Activated CD8-positive, alpha-beta memory T cell treated with anti-CD3 and anti-CD28 coated beads, Interleukin-2, amount 10 ng/mL, durations not matched to agents 7 days and 5 days (primary cell): ENCODE measurements around the gene MAL. TPM values are rescaled to one million over a fixed set of nuclear protein-coding genes. Genes with fewer than 3 reads are reported as not detected.

Experiments used
- ATAC-seq: fragments of 150-1000 bp; cut with Tn5 transposase; one replicate; pipeline ENCODE4 v1.10.0; 2021; ENCODE audit warnings: moderate library complexity
- CTCF ChIA-PET: fragments of 350-600 bp; sonication (Branson Sonifier 250); formaldehyde crosslinking; loops from one replicate; lab custom pipeline; 2021; ENCODE audit warnings: antibody characterized with exemption; lab: Charles Lee
- DNase-seq: peaks from one replicate; pipeline ENCODE4 v3.0.0-alpha.2; 2020
- H3K27ac Mint-ChIP-seq: one replicate; pipeline ENCODE4 v1.8.0; 2021; ENCODE audit warnings: mild to moderate bottlenecking, mixed read lengths
- H3K27me3 Mint-ChIP-seq: one replicate; pipeline ENCODE4 v1.8.0; 2021; ENCODE audit warnings: mixed read lengths
- H3K36me3 Mint-ChIP-seq: one replicate; pipeline ENCODE4 v1.8.0; 2021; ENCODE audit warnings: mild to moderate bottlenecking, mixed read lengths
- H3K4me1 Mint-ChIP-seq: one replicate; pipeline ENCODE4 v1.8.0; 2021; ENCODE audit warnings: mixed read lengths
- H3K4me3 Mint-ChIP-seq: one replicate; pipeline ENCODE4 v1.8.0; 2021; ENCODE audit warnings: mild to moderate bottlenecking, moderate library complexity, mixed read lengths
- H3K9me3 Mint-ChIP-seq: one replicate; pipeline ENCODE4 v1.8.0; 2022; ENCODE audit warnings: low read depth, mixed read lengths
- total RNA-seq, 2 experiments: library from RNA; stranded (reverse); gene quantifications; one replicate each; pipeline ENCODE4 v1.2.3, GENCODE V29; 2021

MAL gene
- total RNA-seq, 2 experiments from 2014 or later = 54.6 to 178 TPM

DNA sequence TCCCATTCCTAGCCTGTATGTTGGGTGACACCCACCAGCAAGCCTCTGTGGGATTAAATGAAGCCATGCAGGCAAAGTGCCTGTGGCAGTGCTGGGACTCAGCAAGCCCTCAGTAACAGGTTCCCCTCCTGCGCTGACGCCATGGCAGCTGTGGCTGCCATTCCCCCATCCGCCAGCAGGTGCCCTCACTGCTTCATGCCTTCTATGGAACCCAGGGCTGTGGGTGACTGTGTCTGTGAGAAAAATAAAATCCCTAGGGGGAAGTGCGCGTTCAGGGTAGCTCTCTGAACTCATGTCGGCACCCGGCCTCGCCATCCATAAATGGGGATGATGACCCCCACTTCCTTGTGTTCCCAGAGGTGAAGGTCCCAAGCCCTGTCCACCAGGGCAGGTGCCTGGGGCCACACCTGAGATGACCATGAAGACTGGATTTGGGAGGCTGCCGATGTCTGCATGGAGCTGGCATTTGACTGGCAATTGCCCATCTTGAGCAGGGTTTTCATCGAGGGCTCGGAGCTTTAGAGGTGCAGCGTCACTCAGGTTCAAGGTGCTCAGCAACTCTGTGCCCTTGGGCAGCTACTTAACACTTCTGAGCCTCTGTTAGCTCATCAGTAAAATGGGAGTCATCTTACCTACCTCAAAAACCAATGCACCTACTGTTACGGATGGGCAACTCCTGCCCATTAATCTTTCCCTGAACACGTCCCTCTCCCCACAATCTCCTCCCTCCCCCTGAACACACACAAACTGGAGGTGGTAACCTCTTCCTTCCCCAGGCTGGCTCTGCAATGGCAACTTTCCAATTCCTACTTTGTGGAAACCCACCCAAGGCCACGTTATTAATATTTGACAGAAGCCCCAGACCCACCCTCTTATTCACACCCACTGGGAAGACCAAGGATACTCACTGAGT is 2.9 kb upstream of the MAL start:
- ATAC-seq = peak; percentile 66

DNA sequence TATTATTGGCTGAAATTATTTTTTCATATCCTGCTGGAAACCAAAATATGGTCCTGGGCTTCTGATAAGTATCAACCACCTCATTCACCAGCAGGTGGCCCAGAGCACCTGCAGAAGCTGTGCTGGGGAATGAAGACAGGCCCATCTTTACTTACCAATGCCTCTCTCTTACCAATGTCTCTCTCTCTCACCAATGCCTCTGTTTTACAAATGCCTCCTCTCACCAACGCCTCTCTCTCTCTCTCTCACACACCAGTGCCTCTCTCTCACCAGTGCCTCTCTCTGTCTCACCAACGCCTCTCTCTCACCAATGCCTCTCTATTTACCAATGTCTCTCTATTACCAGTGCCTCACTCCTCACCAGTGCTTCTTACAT is 2.3 kb upstream of the MAL start:
- Mint-ChIP-seq H3K36me3 (peaks cover 12% of the 10 kb centered on the region), H3K27me3 (peaks cover 33% of the 10 kb centered on the region), H3K27ac (peak overlapping the region; percentile 71), H3K4me1 (peaks cover 45% of the 10 kb centered on the region), H3K4me3 (peak overlapping the region; percentile 71), H3K9me3 (no peaks in the 10 kb centered on the region)
- DNase-seq = peak; percentile 77
- CTCF ChIA-PET = interaction anchor here (0.8 to 8.3 kb wide), 23 partner anchors 9 to 323 kb away, joined by 3 to 414 read pairs (median 7); partner anchors contain the start of genes MRPS5 and ZNF514
- ATAC-seq = peak; percentile 52

More for the DNA sequence above, 2.9 kb upstream of the MAL start:
- peak; percentile 88 for DNase-seq
- H3K4me1 Mint-ChIP-seq = peaks cover 42% of the 10 kb centered on the region
- H3K9me3 Mint-ChIP-seq = no peaks in the 10 kb centered on the region
- H3K27ac Mint-ChIP-seq = peak overlapping the region; percentile 71
- no peak overlapping the region for H3K4me3 Mint-ChIP-seq
- CTCF ChIA-PET = interaction anchor here (0.6 to 8.3 kb wide), 29 partner anchors 9 to 323 kb away, joined by 3 to 414 read pairs (median 5); partner anchors contain the start of genes MRPS5 and ZNF514
- H3K36me3 Mint-ChIP-seq = peaks cover 9% of the 10 kb centered on the region
- H3K27me3 Mint-ChIP-seq = peaks cover 31% of the 10 kb centered on the region

DNA sequence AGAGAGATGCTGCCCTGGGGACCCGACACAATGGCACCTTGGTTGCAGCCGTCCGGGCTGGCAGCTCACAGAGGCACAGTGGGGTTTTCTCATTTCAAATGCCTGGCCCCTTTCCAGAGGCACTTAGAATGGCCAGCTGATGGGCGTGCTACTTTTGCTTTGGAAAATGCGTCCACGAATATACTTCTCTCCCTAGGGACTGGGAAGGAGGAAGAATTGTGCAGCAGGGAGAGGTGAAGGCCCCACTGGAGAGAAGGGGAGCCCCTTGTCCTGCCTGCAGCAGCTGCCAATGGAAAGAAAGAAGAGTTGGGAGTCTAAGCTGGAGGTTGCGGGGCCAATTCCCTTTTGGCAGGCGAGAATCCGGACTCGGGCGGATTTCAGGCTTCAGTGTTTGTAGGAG is 1.1 kb upstream of the MAL start:
- no peak overlapping the region for H3K27ac Mint-ChIP-seq
- H3K27me3 Mint-ChIP-seq = peaks cover 33% of the 10 kb centered on the region
- CTCF ChIA-PET = interaction anchor here (1.0 to 8.3 kb wide), 13 partner anchors 7 to 182 kb away, joined by 3 to 414 read pairs (median 11); partner anchors contain the start of gene MRPS5
- no peak for DNase-seq
- peaks cover 14% of the 10 kb centered on the region for H3K36me3 Mint-ChIP-seq
- no peak for ATAC-seq
- H3K4me3 Mint-ChIP-seq = peak overlapping the region; percentile 71
- peaks cover 48% of the 10 kb centered on the region for H3K4me1 Mint-ChIP-seq
- no peaks in the 10 kb centered on the region for H3K9me3 Mint-ChIP-seq

DNA sequence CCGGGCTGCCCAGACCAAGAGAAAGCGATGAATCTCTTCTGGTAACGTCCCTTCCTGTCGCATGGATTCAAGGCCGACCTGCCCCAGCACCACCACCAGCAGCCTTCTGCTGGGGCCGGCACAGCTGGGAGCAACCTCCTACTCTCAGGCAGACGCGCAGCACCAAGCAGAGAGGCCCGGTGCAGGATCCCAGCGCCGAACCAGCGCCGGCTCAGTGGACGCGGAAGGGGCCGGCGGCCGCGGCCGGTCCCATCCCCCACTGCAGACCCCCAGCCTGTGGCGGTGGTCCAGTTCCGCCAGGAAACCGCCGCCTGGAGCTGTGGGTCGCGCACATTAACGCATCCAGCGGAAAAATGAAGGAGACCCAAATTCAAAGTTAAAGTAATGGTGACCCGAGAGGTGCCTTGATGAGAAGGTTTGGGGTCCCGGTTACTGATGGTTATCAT is 525 bp upstream of the MAL start:
- H3K4me3 Mint-ChIP-seq = peak overlapping the region; percentile 71
- ATAC-seq = no peak
- peaks cover 33% of the 10 kb centered on the region for H3K27me3 Mint-ChIP-seq
- no peaks in the 10 kb centered on the region for H3K9me3 Mint-ChIP-seq
- H3K4me1 Mint-ChIP-seq = peaks cover 54% of the 10 kb centered on the region
- peaks cover 14% of the 10 kb centered on the region for H3K36me3 Mint-ChIP-seq
- CTCF ChIA-PET = interaction anchor here (0.9 to 8.3 kb wide), 7 partner anchors 30 to 96 kb away, joined by 3 to 414 read pairs (median 38); partner anchors contain the start of gene MRPS5
- H3K27ac Mint-ChIP-seq = peak overlapping the region; percentile 61
- DNase-seq = no peak

DNA sequence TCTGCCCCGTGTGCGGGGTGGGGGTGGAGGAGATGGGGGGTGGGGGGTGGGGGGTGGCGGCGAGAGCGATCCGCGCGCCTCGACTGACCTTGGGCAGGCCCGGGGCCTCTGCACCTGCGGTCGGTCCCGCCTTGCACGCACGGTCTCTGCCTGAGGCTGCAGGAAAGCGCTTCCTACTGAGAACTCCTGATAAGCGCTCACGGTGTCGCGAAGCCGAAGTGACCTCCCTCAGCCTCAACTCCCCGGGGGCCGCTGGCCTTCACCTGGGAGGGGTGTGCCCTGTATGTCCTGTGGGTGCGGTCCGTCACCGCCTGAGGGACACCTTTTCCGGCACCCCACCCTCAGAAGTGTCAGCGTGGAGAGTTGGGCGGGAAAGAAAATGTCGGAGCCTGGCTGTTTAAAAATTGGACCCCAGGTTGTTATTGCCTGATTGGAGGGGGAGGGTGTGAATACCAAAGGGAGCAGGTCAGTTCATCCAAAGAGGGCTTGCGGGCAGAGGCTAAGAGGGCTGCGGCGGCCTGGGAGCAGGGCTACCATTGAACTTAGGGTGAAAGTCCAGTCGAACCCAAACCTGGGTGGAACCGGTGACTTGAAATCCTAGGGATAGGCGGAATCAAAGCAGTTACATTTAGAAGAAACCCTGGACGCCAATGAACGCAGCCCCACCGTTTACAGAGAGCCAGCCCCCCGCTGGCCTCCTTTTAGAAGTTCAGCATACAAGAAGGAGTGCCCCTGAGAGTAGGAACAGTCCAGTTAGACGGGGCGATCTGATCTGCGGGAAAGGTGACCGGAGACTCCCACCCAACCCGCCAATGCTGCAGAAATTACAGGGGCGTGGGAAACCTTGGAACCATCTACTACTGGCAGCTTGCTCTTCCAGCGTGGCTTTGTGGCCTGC is 1.2 kb downstream of the MAL start:
- DNase-seq = peak; percentile 61
- CTCF ChIA-PET = interaction anchor here (1.3 to 8.3 kb wide), 5 partner anchors 13 to 90 kb away, joined by 3 to 414 read pairs (median 44); no protein-coding TSS in a partner anchor
- ATAC-seq = no peak
- Mint-ChIP-seq H3K27me3 (peaks cover 33% of the 10 kb centered on the region), H3K4me3 (peak overlapping the region; percentile 98), H3K4me1 (peaks cover 57% of the 10 kb centered on the region), H3K27ac (peak overlapping the region; percentile 96), H3K36me3 (peaks cover 14% of the 10 kb centered on the region), H3K9me3 (no peaks in the 10 kb centered on the region)

DNA sequence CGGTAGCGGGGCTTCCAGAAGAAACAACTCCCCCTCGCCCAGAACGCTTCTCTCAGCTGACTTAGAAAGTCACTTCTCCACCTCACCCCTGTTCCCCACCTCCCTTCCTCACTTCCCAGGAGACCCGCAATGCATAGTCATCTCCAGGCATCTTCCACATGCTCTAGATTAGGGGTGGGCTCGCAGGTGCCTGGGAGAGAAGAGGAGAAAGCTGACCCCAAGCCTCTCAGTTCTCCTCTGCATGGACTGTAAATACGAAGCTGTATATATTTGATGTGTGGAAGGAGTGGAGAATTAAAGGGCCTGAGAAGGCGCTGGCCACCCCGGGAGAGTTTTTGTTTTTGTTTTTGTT is 1.8 kb downstream of the MAL start:
- H3K9me3 Mint-ChIP-seq = no peaks in the 10 kb centered on the region
- peak overlapping the region; percentile 66 for H3K27ac Mint-ChIP-seq
- H3K4me1 Mint-ChIP-seq = peaks cover 56% of the 10 kb centered on the region
- DNase-seq (no peak), ATAC-seq (no peak)
- H3K27me3 Mint-ChIP-seq = peaks cover 31% of the 10 kb centered on the region
- peak overlapping the region; percentile 98 for H3K4me3 Mint-ChIP-seq
- CTCF ChIA-PET = interaction anchor here (7.9 to 8.3 kb wide), 2 partner anchors 52 to 89 kb away, joined by 131 to 414 read pairs; no protein-coding TSS in a partner anchor
- H3K36me3 Mint-ChIP-seq = peaks cover 14% of the 10 kb centered on the region

DNA sequence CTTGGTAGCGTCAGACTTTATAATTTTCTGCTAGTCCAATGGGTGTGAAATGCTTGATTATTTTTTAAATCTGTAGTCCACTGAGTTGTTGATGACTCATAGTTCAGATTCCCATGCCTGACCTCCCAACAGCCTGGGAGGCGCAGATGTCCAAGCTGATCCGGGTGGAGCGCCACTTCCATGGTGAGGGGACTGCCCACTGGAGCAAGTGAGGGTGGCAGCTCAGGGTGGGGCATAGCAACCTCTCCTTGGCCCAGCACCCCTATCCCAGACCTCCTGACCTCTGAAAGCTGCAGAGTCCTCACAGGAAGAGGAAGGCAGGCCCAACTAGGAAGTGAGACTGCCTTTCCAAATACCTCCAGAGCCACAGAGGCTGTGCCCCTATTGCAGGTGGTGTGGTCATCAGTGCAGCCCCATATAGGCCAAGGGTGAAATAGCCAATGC is 4.4 kb downstream of the MAL start:
- CTCF ChIA-PET = interaction anchor here (1.0 to 1.1 kb wide), 3 partner anchors 49 to 86 kb away, joined by 3 to 6 read pairs (median 3); no protein-coding TSS in a partner anchor
- Mint-ChIP-seq H3K36me3 (peaks cover 14% of the 10 kb centered on the region), H3K4me3 (no peak overlapping the region), H3K27ac (no peak overlapping the region), H3K4me1 (peaks cover 36% of the 10 kb centered on the region), H3K27me3 (peaks cover 17% of the 10 kb centered on the region), H3K9me3 (no peaks in the 10 kb centered on the region)
- DNase-seq (no peak), ATAC-seq (no peak)

DNA sequence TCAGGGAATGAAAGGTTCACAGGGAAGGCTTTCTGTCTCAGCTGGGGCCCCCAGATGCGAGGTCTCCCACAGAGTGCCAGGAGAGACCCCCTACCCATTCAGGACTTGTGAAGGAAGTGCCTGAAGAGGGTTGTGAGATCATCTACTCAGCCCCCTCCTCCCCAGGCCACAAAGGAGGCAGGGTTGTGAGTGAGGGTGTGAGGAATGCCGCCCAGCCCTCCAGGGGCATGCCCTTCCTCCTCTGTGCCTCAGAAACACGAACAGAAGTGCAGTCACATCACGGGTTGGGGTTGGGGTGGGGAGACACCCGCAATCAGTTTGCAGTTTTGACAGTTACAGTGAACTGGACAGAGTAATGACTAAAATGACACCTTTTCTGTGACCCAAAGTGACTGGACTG is 5.0 kb downstream of the MAL start:
- Mint-ChIP-seq H3K27ac (no peak overlapping the region), H3K4me3 (no peak overlapping the region), H3K9me3 (no peaks in the 10 kb centered on the region), H3K4me1 (peaks cover 36% of the 10 kb centered on the region), H3K27me3 (peaks cover 16% of the 10 kb centered on the region), H3K36me3 (peaks cover 14% of the 10 kb centered on the region)
- ATAC-seq (no peak), DNase-seq (no peak)
- CTCF ChIA-PET = interaction anchor here (2.8 kb wide), 1 partner anchor 7 kb away, joined by 13 read pairs; no protein-coding TSS in a partner anchor

DNA sequence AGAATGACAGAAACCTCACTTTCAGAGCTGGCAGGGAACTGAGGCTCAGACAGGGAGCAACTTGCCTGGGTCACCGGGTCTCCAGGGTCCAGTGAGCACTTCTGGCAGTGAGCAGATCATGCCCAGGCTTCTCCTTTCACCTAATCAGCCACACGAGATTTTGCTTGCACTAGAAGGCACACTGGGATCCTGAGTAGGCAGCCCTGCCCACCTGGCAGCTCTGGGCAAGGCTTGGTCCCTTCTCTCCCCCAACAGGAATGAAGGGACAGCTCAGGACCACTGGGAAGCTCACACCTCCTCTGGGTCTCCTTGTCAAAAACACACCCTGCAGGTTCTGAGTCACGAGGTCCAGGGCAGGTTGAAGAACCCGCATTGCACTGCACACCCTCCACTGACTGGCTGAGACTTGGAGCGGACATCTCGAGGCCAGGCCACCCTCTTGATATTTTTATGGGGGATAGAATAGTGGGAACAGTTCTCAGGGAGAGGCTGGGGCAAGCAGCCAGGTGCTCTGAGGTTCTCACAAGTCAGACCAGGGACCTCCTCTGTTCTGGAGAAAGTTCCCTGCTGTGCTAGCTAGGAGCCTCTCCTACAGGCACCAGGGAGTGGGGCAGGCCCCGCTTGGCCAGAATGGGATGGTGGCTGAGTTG is 5.7 kb downstream of the MAL start:
- peaks cover 12% of the 10 kb centered on the region for H3K36me3 Mint-ChIP-seq
- no peaks in the 10 kb centered on the region for H3K9me3 Mint-ChIP-seq
- no peak for ATAC-seq
- no peak overlapping the region for H3K27ac Mint-ChIP-seq
- H3K27me3 Mint-ChIP-seq = peaks cover 10% of the 10 kb centered on the region
- no peak overlapping the region for H3K4me3 Mint-ChIP-seq
- DNase-seq = no peak
- CTCF ChIA-PET = interaction anchor here (1.2 to 2.8 kb wide), 3 partner anchors 8 to 49 kb away, joined by 3 to 13 read pairs (median 6); no protein-coding TSS in a partner anchor
- H3K4me1 Mint-ChIP-seq = peaks cover 31% of the 10 kb centered on the region

DNA sequence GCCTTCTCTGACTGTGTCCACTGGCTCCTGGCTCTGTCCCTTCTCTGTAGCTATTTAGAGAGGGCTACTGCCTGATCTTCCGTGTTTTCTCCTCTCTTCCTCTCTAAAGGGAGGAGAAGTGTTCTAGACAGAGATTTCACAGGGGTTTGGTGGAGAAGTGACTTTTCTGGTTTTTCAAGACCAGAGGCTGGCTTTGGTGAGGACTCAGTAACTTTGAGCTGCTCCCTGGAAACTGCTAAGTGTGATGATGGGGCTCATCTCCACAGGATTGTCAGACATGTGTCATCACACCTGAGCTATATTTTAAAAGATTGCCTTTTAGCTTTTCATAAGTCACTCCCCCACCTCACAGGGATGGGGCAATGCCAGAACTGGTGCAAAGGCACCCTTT is 6.2 kb downstream of the MAL start:
- no peak overlapping the region for H3K27ac Mint-ChIP-seq
- ATAC-seq = no peak

DNA sequence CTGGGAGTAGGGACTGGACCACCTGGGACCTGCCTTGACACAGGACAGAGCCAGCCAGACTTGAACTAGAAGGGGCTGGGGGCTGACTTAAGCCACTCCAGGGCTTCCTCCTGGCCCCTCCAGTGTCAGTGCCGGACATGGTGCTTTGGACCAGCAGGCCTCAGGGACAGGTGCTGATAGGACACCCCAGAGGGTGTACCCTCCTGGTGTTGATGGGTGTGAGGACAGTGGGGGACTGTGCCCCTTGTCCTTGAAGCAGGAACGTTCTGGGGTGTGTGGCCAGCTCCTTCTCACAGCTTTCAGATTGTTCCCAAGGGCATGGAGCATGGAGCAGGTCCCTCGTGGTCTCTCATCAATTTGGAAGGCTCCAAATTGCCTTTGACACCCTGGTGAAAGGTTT is 6.8 kb downstream of the MAL start:
- DNase-seq = no peak
- Mint-ChIP-seq H3K4me3 (no peak overlapping the region), H3K27ac (no peak overlapping the region), H3K9me3 (peaks cover 1% of the 10 kb centered on the region), H3K27me3 (peaks cover 5% of the 10 kb centered on the region), H3K4me1 (peaks cover 24% of the 10 kb centered on the region), H3K36me3 (peaks cover 6% of the 10 kb centered on the region)
- CTCF ChIA-PET = interaction anchor here (1.2 to 2.8 kb wide), 3 partner anchors 9 to 47 kb away, joined by 3 to 13 read pairs (median 6); no protein-coding TSS in a partner anchor
- no peak for ATAC-seq

More for the DNA sequence above, 6.2 kb downstream of the MAL start:
- no peak for DNase-seq
- H3K4me1 Mint-ChIP-seq = peaks cover 28% of the 10 kb centered on the region
- H3K36me3 Mint-ChIP-seq = peaks cover 11% of the 10 kb centered on the region
- H3K27me3 Mint-ChIP-seq = peaks cover 8% of the 10 kb centered on the region
- no peak overlapping the region for H3K4me3 Mint-ChIP-seq
- CTCF ChIA-PET = interaction anchor here (1.2 to 2.8 kb wide), 3 partner anchors 9 to 48 kb away, joined by 3 to 13 read pairs (median 6); no protein-coding TSS in a partner anchor
- no peaks in the 10 kb centered on the region for H3K9me3 Mint-ChIP-seq
